ENCODE data around the gene MOB1B.
"Not testable (repeated sequence)": the region's sequence is repeated elsewhere in the genome, so short reads cannot be mapped to it uniquely, and the experiment has no call there.

Gene MOB1B

GRCh38 chr4:70969076-70969475 is 66.9 kb downstream of the MOB1B start:
- no peak for DNase-seq

- no peak for DNase-seq
These were observed 74.1 kb downstream of the MOB1B start for GRCh38 chr4:70976252-70976651.

GRCh38 chr4:70979445-70980008 is 77.4 kb downstream of the MOB1B start:
- no peak for DNase-seq

DNA sequence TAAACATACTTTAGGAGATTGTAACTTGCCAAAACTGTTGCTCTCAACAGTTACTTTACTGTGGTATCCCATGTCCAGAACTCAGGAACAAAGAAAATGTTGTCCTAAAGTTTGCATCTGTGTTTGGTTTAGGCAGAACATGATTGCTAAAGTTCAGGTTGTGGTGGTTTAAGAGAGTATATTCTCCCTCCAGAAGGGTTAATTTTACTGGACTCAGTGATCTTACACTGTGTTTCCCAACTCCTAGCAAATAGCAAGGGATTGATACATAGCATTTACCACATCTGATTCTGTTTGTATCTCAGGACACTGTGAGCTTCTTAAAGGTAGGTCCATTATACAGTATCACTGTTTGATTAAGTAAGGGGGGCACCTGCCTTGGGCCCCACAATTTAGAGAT is 78.0 kb downstream of the MOB1B start:
- no peak for DNase-seq

DNA sequence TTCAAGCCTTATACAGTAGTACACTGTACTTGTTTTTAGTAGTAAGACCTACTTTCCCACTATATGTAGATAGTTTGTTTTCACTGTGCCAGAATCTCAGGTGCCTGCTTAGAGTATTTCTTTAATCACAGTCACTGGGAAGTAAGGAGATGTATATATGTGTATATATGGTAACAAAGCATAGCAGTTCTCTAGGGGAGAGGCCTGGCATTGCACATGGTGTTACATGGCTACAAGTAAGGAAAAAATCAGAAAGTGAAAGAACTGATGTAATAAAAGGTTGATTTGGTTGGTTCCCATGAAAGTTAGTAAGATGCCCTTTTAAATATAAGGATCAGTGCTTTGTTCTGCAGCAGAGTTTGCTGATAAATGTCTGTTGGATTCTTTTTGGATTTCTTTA is 81.9 kb downstream of the MOB1B start:
- no peak for DNase-seq

- no peak for DNase-seq
These were observed 82.4 kb downstream of the MOB1B start for GRCh38 chr4:70984589-70984988.

- DNase-seq: no peak
These were observed 89.4 kb downstream of the MOB1B start for GRCh38 chr4:70991596-70991995.

- no peak for DNase-seq
These were observed 90.3 kb downstream of the MOB1B start for GRCh38 chr4:70992391-70992881.

DNA sequence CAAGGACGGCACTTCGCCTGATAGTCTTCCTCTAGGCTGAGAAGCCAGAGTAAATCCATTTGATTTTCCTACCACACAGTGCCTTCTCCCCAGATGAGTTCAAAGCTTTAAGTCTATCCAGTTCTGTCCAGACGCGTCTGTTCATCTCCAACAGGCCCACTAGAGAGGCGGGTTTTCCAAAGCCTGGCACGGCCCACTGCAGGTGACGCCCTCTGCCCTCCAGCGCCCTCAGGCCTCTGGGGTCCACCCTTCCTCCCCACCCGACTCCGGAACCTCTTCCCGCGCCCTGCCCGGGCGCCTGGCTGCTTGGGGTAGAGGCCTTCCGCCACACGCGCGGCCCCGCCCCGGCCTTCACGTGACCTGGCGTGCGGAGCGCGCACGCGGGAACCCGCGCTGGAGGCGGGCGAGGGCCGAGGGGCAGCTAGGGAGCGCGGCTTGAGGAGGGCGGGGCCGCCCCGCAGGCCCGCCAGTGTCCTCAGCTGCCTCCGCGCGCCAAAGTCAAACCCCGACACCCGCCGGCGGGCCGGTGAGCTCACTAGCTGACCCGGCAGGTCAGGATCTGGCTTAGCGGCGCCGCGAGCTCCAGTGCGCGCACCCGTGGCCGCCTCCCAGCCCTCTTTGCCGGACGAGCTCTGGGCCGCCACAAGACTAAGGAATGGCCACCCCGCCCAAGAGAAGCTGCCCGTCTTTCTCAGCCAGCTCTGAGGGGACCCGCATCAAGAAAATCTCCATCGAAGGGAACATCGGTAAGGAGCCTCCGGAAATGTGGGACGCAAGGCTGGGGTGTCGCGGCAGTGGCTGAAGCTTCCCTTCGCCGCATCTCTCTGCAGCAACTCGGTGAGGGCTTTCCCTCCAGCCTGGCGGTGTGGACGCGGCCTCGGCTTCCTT is 91.3 kb downstream of the MOB1B start, which contains the start of gene DCK:
Gene DCK, plus strand, starts transcription at position 469 of the 888 bp plus-strand sequence. Its CDS starts 187 bp downstream, at position 656.
- peak; percentile 36 for DNase-seq

DNA sequence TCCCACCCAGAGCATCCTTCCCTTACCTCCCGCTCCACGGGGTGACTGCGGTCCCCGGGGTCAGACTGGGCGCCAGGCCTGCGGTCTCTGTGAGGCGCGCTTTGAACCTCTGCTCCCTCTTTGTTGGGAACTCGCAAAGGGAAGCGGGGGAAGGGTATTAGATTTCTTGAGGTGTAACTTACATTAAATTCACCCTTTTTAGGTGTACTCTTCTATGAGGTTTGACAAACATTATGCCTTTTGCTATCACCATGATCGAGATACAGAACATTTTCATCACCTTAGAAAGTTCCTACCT is 91.8 kb downstream of the MOB1B start:
- no peak for DNase-seq

GRCh38 chr4:70994387-70995099 is 92.4 kb downstream of the MOB1B start:
- no peak for DNase-seq

DNA sequence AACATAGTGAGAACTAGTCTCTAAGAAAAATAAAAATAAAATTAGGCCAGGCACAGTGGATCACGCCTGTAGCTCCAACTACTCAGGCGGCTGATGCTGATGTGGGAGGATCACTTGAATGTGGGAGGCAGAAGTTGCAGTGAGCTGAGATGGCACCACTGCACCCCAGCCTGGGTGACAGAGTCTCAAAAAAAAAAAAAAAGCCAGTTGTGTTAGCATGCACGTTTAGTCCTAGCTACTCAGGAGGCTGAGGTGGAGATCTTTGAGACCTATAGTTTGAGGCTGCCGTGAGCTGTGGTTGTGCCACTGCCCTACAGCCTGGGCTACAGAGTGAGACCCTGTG is 93.8 kb downstream of the MOB1B start:
- DNase-seq: no peak

DNA sequence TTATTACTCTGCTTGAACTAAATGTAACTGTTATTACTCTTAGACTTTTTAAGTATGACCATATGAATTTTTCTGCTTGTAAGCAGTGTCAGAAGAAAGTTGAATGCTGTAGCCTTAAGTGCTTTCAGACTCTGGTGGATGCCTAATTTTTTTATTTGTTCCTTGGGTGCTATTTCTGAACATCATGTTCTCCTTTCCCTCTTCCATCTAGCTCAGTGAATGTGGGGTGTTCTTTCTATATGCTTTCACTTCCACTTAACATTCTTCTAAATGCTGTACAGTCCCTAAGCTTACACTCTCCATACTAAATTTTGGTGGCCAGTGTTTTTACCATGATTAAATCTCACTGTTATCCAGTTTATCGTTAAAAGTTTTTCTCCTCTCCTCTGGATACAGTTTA is 94.9 kb downstream of the MOB1B start:
- no peak for DNase-seq

DNA sequence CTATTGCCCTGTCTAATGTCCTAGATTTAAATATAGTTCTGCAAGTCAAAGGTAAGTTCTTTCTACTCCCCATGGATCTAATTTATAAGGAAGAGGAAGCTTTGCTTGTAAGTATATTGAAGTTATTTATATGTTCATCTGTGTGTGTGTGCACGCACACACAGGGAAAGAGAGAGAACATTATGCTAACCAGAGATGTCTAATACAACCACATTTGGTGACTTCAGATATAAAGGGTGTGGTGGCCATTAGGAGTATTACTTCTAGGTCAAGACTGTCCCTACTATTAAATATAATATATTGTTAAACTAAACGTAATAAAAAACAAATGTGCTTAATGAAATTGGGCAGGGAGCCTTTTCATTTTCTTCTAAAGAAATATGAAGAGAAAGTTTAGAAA is 95.4 kb downstream of the MOB1B start:
- no peak for DNase-seq

DNA sequence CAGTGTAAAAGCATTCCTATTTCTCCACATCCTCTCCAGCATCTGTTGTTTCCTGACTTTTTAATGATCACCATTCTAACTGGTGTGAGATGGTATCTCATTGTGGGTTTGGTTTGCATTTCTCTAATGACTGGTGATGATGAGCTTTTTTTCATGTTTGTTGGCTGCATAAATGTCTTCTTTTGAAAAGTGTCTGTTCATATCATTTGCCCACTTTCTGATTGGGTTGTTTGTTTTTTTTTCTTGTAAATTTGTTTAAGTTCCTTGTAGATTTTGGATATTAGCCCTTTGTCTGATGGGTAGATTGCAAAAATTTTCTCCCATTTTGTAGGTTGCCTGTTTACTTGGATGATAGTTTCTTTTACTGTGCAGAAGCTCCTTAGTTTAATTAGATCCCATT is 97.5 kb downstream of the MOB1B start:
- DNase-seq: not testable (repeated sequence)

- not testable (repeated sequence) for DNase-seq
These were observed 99.2 kb downstream of the MOB1B start for GRCh38 chr4:71001363-71001762.

- no peak for DNase-seq
These were observed 102.2 kb downstream of the MOB1B start for GRCh38 chr4:71004281-71004851.

- DNase-seq: not testable (repeated sequence)
These were observed 102.9 kb downstream of the MOB1B start for GRCh38 chr4:71005025-71005424.

- DNase-seq: no peak
These were observed 104.2 kb downstream of the MOB1B start for GRCh38 chr4:71006203-71006907.

- DNase-seq: no peak
These were observed 106.0 kb downstream of the MOB1B start for GRCh38 chr4:71008196-71008595.

- DNase-seq: no peak
These were observed 106.9 kb downstream of the MOB1B start for GRCh38 chr4:71009086-71009485.

GRCh38 chr4:71009890-71010588 is 107.9 kb downstream of the MOB1B start:
- no peak for DNase-seq
